Endothelial cell of umbilical vein (primary cell): Measurements from ENCODE around the gene KLHL17.

Source experiments
- CTCF ChIP-seq, 2 donors: IDR thresholded peaks; 1 replicate in 1 of 2; 2 replicates in 1 of 2; pipeline ENCODE4 v1.5.1; 2011; ENCODE audit warnings: low read length in 2 of 2, mild to moderate bottlenecking in 2 of 2, moderate library complexity in 2 of 2, control low read depth in 1 of 2, inconsistent platforms in 1 of 2, low read depth in 1 of 2; ENCODE audit not compliant: insufficient read depth in 1 of 2; ENCODE audit errors: extremely low read depth in 1 of 2
- MYC ChIP-seq: IDR thresholded peaks from one replicate; pipeline ENCODE4 v1.6.1; 2011; ENCODE audit warnings: mild to moderate bottlenecking, low read depth, low read length

- TF ChIP-seq CTCF (IDR thresholded peaks at IDR 0.05; ENCODE audit: extremely low read depth in 1 of 2, insufficient read depth in 1 of 2, low read depth in 1 of 2, low read length in 2 of 2) (no peak), MYC (no peak)
Observed at GRCh38 chr1:964691-965525, 4.5 kb downstream of the KLHL17 start.
